Erythroblast (primary cell): Measurements from ENCODE around the gene TMEM235.

Experiments used
- GATA1 ChIP-seq: IDR thresholded peaks from 2 replicates; pipeline ENCODE4 v1.6.1; 2011; ENCODE audit warnings: low read depth, mild to moderate bottlenecking, control low read depth, low read length, moderate library complexity
- POLR2A ChIP-seq: IDR thresholded peaks from 2 replicates; pipeline ENCODE4 v1.6.1; 2011; ENCODE audit warnings: mild to moderate bottlenecking, low read length

DNA sequence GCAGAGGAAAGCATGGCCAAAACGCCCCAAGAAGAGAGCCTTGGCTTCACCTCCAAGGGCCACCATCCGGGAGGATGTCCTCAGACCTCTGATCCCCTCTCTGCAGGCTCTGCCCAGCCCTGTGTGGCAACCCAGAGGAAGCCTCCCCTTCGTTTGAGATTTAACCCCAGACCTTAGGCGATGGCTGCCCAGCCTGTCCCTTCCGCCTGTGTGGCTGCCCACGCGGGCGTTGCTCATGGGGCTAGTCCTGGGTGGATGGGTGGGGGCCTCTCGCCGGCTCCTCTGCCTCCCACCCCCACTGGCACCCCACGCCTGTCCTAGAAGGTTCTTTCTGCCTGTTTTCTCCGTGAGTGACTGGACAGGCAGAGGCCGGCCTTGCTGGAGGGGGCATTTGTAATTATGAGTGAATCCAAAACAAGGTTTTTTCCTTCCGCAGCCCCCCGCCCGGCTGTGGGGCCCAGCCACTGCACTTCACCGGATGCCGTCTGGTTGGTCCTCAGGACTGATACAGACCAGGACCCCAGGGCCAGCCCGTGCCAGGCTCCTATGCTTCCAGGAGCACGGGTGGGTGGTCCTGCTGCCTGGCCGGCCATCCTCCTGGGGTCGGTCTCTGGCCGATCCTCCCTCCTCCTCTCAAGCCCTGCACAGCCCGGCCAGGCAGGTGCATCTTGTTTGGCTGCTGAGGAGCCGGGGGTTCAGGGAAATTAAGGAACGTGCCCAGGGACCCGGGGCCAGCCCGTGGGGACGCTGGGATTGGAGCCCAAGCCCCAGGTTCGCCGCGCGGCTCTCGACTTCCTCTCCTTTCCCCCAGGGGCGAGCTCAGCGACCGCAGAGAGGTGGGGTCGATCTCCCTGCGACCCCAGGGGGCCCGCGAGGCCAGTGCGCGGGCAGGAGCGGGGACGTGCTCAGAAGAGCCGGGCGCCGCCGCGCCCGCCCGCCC is at the start of gene TMEM235:
- no peak for TF ChIP-seq POLR2A
- no peak for TF ChIP-seq GATA1
